Sigmoid colon (tissue), 4 donors: ENCODE data around the gene KCNH1.

Source experiments
- CTCF ChIP-seq, 4 experiments: fragments of 450-650 bp in 3 of 4; fragments of 200-600 bp in 1 of 4; IDR thresholded peaks; one replicate each; pipeline ENCODE4 v1.5.1; 2016 to 2019; ENCODE audit warnings: antibody characterized with exemption in 4 of 4, mild to moderate bottlenecking in 3 of 4, moderate library complexity in 2 of 4
- EP300 ChIP-seq, 4 donors: sonication (generic); formaldehyde crosslinking; IDR thresholded peaks; one replicate each; pipeline ENCODE4 v1.6.1; 2017; ENCODE audit warnings: antibody characterized with exemption in 4 of 4
- POLR2A ChIP-seq, 2 donors: fragments of 450-650 bp; IDR thresholded peaks; one replicate each; pipeline ENCODE4 v1.6.1; 2016; ENCODE audit warnings: antibody characterized with exemption in 2 of 2, mild to moderate bottlenecking in 2 of 2, moderate library complexity in 2 of 2
- POLR2AphosphoS5 ChIP-seq, 4 donors: sonication (generic); formaldehyde crosslinking; IDR thresholded peaks; one replicate each; pipeline ENCODE4 v1.6.1; 2017; ENCODE audit warnings: antibody characterized with exemption in 4 of 4

- TF ChIP-seq CTCF (IDR thresholded peaks at IDR 0.05) = no peak
- TF ChIP-seq POLR2AphosphoS5 (IDR thresholded peaks at IDR 0.05) = no peak
- no peak for TF ChIP-seq EP300 (IDR thresholded peaks at IDR 0.05)
- no peak for TF ChIP-seq POLR2A (IDR thresholded peaks at IDR 0.05)
Measured at GRCh38 chr1:211013346-211014240, 120.4 kb downstream of the KCNH1 start.
